ENCODE measurements around the gene ATG2B.

- TF ChIP-seq CTCF (conservative IDR thresholded peaks at IDR 0.05; ENCODE audit: low read depth, low read length) (no peak), EZH2phosphoT487 (IDR thresholded peaks at IDR 0.05; ENCODE audit: borderline replicate concordance, low read length) (no peak)
Measured at GRCh38 chr14:96237641-96238040, 125.5 kb downstream of the ATG2B start.
